ENCODE data around the gene AMOTL1. TPM values are rescaled to one million over a fixed set of nuclear protein-coding genes. Genes with fewer than 3 reads are reported as not detected.

The AMOTL1 gene
- total RNA-seq, 1 donor from 2014 or later: 45.6 TPM

GRCh38 chr11:94732617-94733281 is 35.4 kb upstream of the AMOTL1 start:
- Mint-ChIP-seq H3K4me3 (ENCODE audit: unreplicated experiment) (no peak overlapping the region), H3K27ac (ENCODE audit: unreplicated experiment) (peak overlapping the region; percentile 55)
- no peak for TF ChIP-seq CTCF (IDR thresholded peaks at IDR 0.05)

GRCh38 chr11:94734563-94735275 is 33.4 kb upstream of the AMOTL1 start:
- Mint-ChIP-seq H3K4me3 (ENCODE audit: unreplicated experiment) (no peak overlapping the region), H3K4me1 (ENCODE audit: low read depth) (peaks cover 14% of the 10 kb centered on the region), H3K36me3 (ENCODE audit: low read depth) (no peaks in the 10 kb centered on the region), H3K27ac (ENCODE audit: unreplicated experiment) (no peak overlapping the region), H3K9me3 (ENCODE audit: low read depth) (no peaks in the 10 kb centered on the region), H3K27me3 (ENCODE audit: low read depth) (no peaks in the 10 kb centered on the region)
- TF ChIP-seq CTCF (IDR thresholded peaks at IDR 0.05): no peak
- DNase-seq (ENCODE audit: low spot score): no peak

More at GRCh38 chr11:94732617-94733281, 35.4 kb upstream of the AMOTL1 start:
- H3K9me3 Mint-ChIP-seq (ENCODE audit: low read depth): no peaks in the 10 kb centered on the region
- peaks cover 14% of the 10 kb centered on the region for H3K4me1 Mint-ChIP-seq (ENCODE audit: low read depth)
- DNase-seq (ENCODE audit: low spot score): no peak
- no peaks in the 10 kb centered on the region for H3K36me3 Mint-ChIP-seq (ENCODE audit: low read depth)
- H3K27me3 Mint-ChIP-seq (ENCODE audit: low read depth): no peaks in the 10 kb centered on the region

GRCh38 chr11:94735907-94736306 is 32.2 kb upstream of the AMOTL1 start:
- H3K4me3 Mint-ChIP-seq (ENCODE audit: unreplicated experiment): no peak overlapping the region
- TF ChIP-seq CTCF (IDR thresholded peaks at IDR 0.05): no peak
- DNase-seq (ENCODE audit: low spot score): no peak
- no peaks in the 10 kb centered on the region for H3K9me3 Mint-ChIP-seq (ENCODE audit: low read depth)
- H3K27ac Mint-ChIP-seq (ENCODE audit: unreplicated experiment): no peak overlapping the region
- H3K36me3 Mint-ChIP-seq (ENCODE audit: low read depth): no peaks in the 10 kb centered on the region
- H3K27me3 Mint-ChIP-seq (ENCODE audit: low read depth): no peaks in the 10 kb centered on the region
- H3K4me1 Mint-ChIP-seq (ENCODE audit: low read depth): peaks cover 16% of the 10 kb centered on the region

- peaks cover 24% of the 10 kb centered on the region for H3K4me1 Mint-ChIP-seq (ENCODE audit: low read depth)
- no peaks in the 10 kb centered on the region for H3K36me3 Mint-ChIP-seq (ENCODE audit: low read depth)
- no peaks in the 10 kb centered on the region for H3K27me3 Mint-ChIP-seq (ENCODE audit: low read depth)
- H3K27ac Mint-ChIP-seq (ENCODE audit: unreplicated experiment): no peak overlapping the region
- no peak overlapping the region for H3K4me3 Mint-ChIP-seq (ENCODE audit: unreplicated experiment)
- H3K9me3 Mint-ChIP-seq (ENCODE audit: low read depth): no peaks in the 10 kb centered on the region
- no peak for TF ChIP-seq CTCF (IDR thresholded peaks at IDR 0.05)
- DNase-seq (ENCODE audit: low spot score): no peak
Measured at GRCh38 chr11:94737171-94737611, 31.0 kb upstream of the AMOTL1 start.

- Mint-ChIP-seq H3K27ac (ENCODE audit: unreplicated experiment) (no peak overlapping the region), H3K4me3 (ENCODE audit: unreplicated experiment) (no peak overlapping the region), H3K36me3 (ENCODE audit: low read depth) (no peaks in the 10 kb centered on the region), H3K4me1 (ENCODE audit: low read depth) (peaks cover 13% of the 10 kb centered on the region), H3K9me3 (ENCODE audit: low read depth) (no peaks in the 10 kb centered on the region), H3K27me3 (ENCODE audit: low read depth) (no peaks in the 10 kb centered on the region)
- no peak for TF ChIP-seq CTCF (IDR thresholded peaks at IDR 0.05)
- no peak for DNase-seq (ENCODE audit: low spot score)
Measured at GRCh38 chr11:94738746-94739145, 29.4 kb upstream of the AMOTL1 start.
